ENCODE measurements around the gene TOMM22.

The TOMM22 gene

GRCh38 chr22:38649841-38650522 is 31.8 kb upstream of the TOMM22 start:
- TF ChIP-seq CTCF (IDR thresholded peaks at IDR 0.05; ENCODE audit: borderline replicate concordance, insufficient read depth, low read depth, low read length), result no peak
- no peak overlapping the region for H3K4me3 ChIP-seq (ENCODE audit: low read depth, low read length)

- no peak for TF ChIP-seq CTCF (IDR thresholded peaks at IDR 0.05; ENCODE audit: borderline replicate concordance, insufficient read depth, low read depth, low read length)
- no peak overlapping the region for H3K4me3 ChIP-seq (ENCODE audit: low read depth, low read length)
Observed at GRCh38 chr22:38652859-38653258, 28.9 kb upstream of the TOMM22 start.

- no peak for TF ChIP-seq CTCF (IDR thresholded peaks at IDR 0.05; ENCODE audit: borderline replicate concordance, insufficient read depth, low read depth, low read length)
Observed at GRCh38 chr22:38653741-38654140, 28.0 kb upstream of the TOMM22 start.

GRCh38 chr22:38655519-38656255 is 26.1 kb upstream of the TOMM22 start:
- TF ChIP-seq CTCF (IDR thresholded peaks at IDR 0.05; ENCODE audit: borderline replicate concordance, insufficient read depth, low read depth, low read length), result no peak
- peak overlapping the region; percentile 91 for H3K4me3 ChIP-seq (ENCODE audit: low read depth, low read length)

More at GRCh38 chr22:38653741-38654140, 28.0 kb upstream of the TOMM22 start:
- H3K4me3 ChIP-seq (ENCODE audit: low read depth, low read length), result no peak overlapping the region

- peak within 1 kb of the TSS; percentile 91 for H3K4me3 ChIP-seq (ENCODE audit: low read depth, low read length)
- no peak for TF ChIP-seq CTCF (IDR thresholded peaks at IDR 0.05; ENCODE audit: borderline replicate concordance, insufficient read depth, low read depth, low read length)
Observed at GRCh38 chr22:38656256-38657044, 25.3 kb upstream of the TOMM22 start, which contains the start of the genes CBY1 and FAM227A. Gene CBY1 (plus strand): TSS chr22:38656638. CDS start chr22:38668055, 11,417 bp downstream. Gene FAM227A (minus strand): TSS chr22:38656392. CDS start chr22:38650168, 6,224 bp downstream.

- TF ChIP-seq CTCF (IDR thresholded peaks at IDR 0.05; ENCODE audit: borderline replicate concordance, insufficient read depth, low read depth, low read length), result no peak
- peak overlapping the region; percentile 91 for H3K4me3 ChIP-seq (ENCODE audit: low read depth, low read length)
Observed at GRCh38 chr22:38657045-38657909, 24.5 kb upstream of the TOMM22 start.

All from GM12875 (cell line).